HG03139 (cell line): ENCODE data around the gene RAB24.
"Not testable (repeated sequence)": the region's sequence is repeated elsewhere in the genome, so short reads cannot be mapped to it uniquely, and the experiment has no call there.

ENCODE experiments used
- ATAC-seq: cut with Tn5 transposase; IDR thresholded peaks from one replicate; pipeline ENCODE4 v1.9.1; 2021; ENCODE audit not compliant: unreplicated experiment

The RAB24 gene

GRCh38 chr5:177303121-177303924 lies at the start of gene RAB24, which contains the start of gene PRELID1:
RAB24 (minus strand) TSS chr5:177303719; CDS start chr5:177303288, 431 bp downstream.
PRELID1 (plus strand) TSS chr5:177303799; CDS start chr5:177303986, 187 bp downstream.
- peak; percentile 55 for ATAC-seq

GRCh38 chr5:177353093-177353492 lies 49.6 kb upstream of the RAB24 start:
- no peak for ATAC-seq

DNA sequence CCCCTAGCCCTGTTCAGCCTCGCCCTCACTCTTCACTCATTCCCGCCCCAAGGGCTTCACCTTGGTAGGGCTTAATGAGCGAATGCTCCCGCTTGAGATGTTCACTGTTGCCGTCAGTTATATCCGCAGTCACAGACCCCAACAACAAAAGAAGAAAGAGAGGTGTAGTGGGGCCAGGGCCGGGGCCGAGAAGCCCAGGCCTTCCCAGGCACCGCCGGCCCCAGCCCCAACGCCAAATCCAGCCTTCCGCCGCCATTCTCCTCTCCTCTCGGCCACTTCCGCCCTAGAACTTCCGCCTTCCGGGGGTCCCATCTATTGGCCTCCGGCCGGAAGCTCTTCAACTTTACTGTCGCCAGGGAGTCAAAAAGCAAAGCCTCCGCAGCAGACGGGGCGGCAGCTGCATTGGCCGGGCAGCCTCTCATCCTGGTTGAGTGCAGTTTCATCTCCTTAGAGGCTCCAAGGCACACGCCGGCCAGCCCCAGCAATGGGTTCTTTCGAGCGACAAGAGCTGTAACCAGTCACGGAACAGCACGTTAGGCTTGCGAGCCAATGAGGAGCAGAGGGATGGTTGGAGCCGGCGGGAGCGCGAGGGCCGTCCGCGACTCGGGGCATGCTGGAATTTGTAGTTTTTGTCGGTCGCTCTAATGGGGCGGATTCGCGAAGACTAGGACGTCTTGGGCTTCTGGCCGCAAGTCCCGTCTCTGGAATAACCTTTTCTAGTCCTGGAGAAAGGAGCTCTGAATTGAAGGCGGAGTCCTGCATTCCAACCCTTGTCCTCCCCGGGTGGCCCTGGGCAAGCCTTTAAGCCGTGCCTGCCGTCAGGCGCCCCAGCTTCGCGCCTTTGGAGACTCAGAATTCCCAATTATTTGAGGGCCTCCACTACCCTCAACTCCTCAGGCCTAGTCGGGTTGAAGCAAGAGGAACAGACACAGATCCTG lies 48.1 kb upstream of the RAB24 start, which contains the start of gene LMAN2:
Gene LMAN2, minus strand, starts transcription at position 277 of the 938 bp plus-strand sequence. Its CDS starts 21 bp downstream, at position 256.
- ATAC-seq: peak; percentile 87

DNA sequence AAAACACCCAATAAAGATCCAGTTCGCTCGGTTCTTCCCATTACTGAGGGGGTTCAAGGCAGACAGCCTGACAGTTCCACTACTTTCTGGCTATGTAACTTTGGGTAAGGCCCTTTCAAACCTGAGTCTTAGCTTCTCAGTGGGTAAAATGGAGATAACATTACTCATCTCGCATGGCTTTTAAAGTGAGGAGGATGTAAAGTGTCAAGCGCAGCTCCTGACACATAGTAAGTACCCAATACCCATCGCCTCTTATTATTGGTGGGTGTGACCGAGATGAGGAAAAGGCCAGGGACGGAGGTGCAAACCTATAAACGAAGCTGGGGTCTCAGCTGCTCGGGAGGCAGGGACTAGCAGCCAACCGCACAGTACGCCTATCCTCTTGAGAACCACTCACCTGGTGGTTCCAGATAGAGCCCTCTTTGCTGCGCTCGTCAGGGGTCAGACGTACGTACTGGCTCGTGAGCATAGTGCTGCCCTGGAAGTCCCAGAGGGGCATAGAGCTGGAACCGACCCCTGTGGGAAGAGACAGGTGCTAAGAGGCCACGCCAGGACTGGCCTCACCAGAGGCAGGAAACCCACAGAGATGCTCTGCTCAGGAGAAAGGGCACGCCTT lies 47.4 kb upstream of the RAB24 start:
- ATAC-seq: peak; percentile 6

- no peak for ATAC-seq
These were observed 46.2 kb upstream of the RAB24 start for GRCh38 chr5:177349762-177350161.

- no peak for ATAC-seq
These were observed 45.8 kb upstream of the RAB24 start for GRCh38 chr5:177349362-177349647.

GRCh38 chr5:177347699-177348098 lies 44.2 kb upstream of the RAB24 start:
- ATAC-seq: no peak

DNA sequence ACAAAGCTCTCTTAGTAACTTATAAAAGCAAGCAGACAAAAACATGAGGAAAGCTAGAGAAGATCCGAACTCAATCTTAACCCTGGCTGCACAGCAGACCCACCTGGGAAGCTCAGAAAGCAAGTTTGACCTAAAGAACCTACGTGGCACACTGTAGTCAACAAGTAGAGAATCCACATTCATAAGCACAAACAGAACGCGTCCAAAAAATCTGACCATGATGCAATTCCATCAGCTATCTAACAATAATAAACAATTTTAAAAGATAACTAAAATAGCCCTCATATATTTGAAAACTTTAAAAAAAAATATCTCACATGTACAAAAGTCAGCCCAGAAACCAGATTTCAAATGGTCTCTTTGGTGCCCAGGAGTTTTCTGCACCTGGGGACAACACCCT lies 43.3 kb upstream of the RAB24 start:
- no peak for ATAC-seq

- ATAC-seq: no peak
These were observed 41.4 kb upstream of the RAB24 start for GRCh38 chr5:177344891-177345290.

GRCh38 chr5:177343777-177344176 lies 40.3 kb upstream of the RAB24 start:
- ATAC-seq: no peak

GRCh38 chr5:177343000-177343399 lies 39.5 kb upstream of the RAB24 start:
- not testable (repeated sequence) for ATAC-seq

- ATAC-seq: no peak
These were observed 35.7 kb upstream of the RAB24 start for GRCh38 chr5:177339107-177339638.

DNA sequence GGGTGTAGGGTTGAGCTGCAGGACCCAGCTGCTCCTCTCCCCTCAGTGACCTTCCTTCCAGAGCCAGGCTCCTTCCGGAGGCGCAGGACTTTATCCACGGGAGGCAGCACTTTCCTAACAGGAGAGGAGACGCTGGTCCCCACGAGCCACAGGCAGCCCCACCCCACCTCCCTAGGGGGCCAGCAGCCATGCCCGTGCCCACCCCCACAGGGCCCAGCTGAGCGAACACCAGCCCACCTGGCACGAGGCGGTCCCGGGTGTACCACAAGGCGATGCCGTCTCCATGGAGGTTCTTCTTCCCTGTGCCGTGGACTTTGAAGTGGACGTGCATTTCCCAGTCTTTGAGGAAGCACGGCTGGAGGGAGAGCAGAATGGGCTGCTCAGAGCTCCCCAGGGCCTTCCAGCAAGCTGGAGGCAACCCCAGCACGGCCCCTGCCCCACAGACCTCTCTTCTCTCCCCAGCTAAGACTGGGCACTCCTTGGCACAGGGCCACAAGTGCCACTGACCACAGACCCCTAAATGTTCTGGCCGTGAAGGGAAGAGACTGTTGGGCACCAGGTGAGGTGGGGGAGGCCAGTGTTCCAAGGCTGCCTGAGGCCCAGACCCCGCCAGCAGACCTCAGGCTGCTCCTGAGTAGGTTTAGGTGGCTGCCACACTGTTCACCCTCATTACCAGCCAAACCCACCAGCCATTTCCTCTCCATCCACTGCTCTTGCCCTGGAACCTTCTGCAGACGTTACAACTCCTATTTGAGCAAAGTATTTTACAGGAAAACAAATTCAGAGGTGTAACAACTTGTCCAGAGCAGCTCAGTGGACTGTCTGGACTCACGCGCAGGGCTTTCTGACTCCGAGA lies 35.0 kb upstream of the RAB24 start:
- ATAC-seq: no peak

DNA sequence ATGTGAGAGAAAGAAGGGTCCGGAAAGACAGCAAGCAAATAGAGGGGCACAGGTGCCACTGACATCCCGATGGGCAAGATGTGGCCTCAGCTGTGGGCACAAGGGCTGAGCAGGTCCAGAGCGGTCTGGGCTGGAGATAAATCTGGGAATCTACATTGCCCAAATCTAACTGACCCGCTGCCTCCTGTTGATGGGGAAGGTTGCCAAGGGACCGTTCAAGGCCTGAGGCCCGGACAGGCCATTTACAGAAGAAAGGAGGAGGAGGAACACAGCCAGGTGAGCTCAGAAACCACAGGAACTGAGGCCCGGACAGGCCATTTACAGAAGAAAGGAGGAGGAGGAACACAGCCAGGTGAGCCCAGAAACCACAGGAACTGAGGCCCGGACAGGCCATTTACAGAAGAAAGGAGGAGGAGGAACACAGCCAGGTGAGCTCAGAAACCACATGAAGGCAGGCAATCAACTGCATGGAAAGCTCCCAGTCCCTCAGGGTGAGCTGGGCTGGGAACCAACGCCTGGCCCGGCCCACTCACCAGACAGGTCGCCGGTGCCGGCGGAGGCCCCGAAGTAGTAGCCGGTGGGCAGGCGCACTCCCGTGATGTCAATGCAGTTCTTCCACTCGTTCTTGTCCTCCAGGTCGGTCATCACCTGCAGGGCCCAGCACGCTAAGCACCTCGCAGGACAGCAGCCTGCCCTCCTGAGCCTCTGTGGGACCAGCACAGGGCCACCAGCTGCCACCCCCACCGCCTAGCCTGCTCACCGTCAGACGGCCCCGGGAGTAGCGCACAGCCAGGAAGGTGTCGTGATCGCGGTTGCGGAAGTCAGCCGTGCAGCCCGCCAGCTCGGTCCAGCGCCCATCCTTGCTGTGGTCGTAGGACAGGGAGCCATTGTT lies 33.3 kb upstream of the RAB24 start:
- no peak for ATAC-seq

DNA sequence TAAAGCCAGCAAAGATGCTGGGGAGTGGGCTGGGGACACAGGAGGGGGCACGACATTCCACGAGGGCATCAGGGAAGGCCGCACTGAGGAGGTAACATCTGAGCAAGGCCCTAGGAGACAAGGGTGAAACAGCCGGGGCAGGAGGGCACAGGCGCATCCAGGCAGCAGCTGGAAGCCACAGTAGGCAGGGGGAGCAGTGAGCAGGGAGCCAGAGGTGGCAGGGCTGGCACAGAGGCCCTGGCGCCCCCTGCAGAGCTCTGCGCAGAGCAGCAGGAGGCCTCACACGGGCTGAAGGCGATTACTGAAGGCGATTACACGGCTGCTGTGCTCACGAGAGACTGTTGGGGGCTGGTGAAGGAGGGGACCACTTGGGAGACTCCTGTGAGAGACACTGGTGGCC lies 32.6 kb upstream of the RAB24 start:
- ATAC-seq: no peak

GRCh38 chr5:177335701-177336065 lies 32.2 kb upstream of the RAB24 start:
- no peak for ATAC-seq

GRCh38 chr5:177334781-177335700 lies 31.5 kb upstream of the RAB24 start:
- no peak for ATAC-seq

- ATAC-seq: no peak
These were observed 30.6 kb upstream of the RAB24 start for GRCh38 chr5:177334155-177334551.
